Epithelial cell of prostate (primary cell): ENCODE data around the gene EFHD2.
"Not testable (repeated sequence)": the region's sequence is repeated elsewhere in the genome, so short reads cannot be mapped to it uniquely, and the experiment has no call there.

ENCODE experiments used
- DNase-seq: peaks from one replicate; pipeline ENCODE4 v3.0.0-alpha.2; 2011; ENCODE audit warnings: low read depth, low spot score
- H3K27ac ChIP-seq: fragments of 450-650 bp; 2 replicates; pipeline ENCODE4 v1.5.1; 2017; ENCODE audit warnings: mild to moderate bottlenecking

The EFHD2 gene

DNA sequence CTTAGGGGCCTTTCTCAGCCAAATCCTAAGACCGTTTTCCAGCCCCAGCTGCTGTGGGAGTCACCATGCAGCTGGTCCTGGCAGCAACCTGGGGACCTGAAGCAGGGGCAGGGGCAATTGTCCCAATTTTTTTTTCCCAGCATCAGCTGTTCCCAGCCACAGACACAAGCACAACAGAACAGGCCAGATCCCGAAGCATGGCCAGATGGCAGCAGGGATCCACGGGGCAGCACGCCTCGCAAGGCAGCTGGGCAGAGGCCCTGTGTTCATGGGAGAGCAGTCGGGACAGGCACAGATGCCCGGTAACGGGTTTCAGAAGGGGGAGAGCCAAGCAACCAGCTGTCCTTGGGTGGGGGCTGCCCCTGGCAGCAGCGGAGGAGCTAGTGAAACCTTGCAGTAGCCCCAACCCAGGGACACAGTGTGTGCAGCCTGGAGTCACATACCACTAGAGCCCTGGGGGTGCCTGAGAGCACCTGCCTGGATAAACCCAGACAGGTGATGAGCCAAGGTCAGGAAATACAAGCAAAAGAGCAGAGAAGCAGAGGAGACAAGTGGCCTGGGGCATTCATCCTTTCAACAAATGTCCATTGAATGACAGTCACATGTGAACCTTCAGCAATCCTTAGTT lies 60.2 kb downstream of the EFHD2 start:
- H3K27ac ChIP-seq, DNase-seq: not testable (repeated sequence)

DNA sequence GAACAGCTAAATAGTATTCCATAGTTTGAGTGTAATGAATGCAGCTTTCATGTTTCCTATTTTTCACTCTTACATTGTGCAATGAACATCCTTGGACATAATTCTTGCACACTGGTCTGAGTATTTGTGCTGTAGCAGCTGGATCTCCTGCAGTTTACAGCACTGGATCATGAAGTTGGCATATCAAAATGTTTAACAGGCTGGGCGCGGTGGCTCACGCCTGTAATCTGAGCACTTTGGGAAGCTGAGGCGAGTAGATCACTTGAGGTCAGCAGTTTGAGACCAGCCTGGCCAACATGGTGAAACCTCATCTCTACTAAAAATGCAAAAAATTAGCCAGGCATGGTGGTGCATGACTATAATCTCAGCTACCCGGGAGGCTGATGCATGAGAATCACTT lies 61.4 kb downstream of the EFHD2 start:
- not testable (repeated sequence) for DNase-seq, H3K27ac ChIP-seq

DNA sequence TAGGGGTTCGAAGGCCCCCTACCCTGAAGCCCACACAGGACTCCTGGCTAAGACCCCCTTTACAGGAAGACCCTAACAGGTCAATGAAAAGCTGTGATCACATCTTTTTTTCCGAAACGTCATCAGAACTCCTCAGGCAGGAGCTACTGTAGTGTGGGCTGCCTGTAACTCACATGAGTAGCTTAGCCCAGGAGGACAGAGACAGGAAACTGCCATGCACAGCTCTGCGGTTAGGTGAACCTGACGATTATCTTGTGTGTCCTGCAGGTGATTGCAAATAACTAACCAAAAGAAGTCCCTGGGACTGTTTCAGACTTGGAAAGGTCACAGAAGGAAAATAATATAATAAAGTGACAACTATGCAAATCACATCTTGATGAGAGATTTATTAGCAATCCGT lies 62.0 kb downstream of the EFHD2 start:
- not testable (repeated sequence) for DNase-seq, H3K27ac ChIP-seq

DNA sequence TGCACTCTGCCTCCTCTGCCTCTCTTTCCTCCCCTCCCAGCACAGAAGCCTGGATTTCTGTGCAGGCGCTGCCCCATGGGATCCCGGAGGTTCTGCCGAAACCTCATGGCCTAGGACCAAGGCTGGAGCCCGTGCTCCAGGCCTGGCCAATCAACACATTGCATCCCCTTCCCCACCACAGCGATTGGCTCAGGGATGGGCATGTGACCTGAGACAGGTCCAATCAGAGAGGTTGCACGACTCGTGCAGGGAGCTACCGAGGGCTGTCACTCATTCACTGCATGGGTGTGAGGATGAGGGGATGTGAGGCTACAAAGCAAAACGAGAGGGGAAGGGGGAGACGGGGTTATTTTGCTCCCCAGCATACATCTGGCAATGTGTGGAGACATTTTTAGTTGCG lies 62.9 kb downstream of the EFHD2 start:
- DNase-seq = no peak
- H3K27ac ChIP-seq = no peak overlapping the region

DNA sequence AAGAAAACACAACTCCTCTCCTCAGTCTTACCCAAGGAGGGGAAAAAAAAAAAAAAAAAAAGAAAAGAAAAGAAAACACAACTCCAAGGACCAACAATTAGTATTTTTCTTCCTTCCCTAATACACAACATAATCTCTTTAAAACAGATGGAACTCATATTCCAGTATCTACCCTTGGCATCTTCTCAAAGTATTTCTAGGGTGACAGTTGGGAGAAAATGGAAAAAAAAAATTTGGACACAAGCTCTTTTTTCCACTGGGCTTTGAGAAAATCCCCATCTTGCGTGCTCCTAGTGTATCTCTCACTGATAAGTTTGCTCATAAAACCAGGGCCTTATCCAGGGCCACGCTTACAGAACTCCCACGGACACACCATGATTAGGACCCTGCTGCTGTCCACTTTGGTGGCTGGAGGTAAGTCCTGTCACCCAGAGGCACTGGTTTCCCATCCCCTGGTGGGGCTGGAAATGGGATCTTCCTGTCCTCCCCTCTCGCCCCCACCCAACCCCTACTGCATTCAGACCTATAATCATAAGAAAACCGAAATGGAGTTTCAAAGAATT lies 66.1 kb downstream of the EFHD2 start, which contains the start of gene CELA2B:
TSS of gene CELA2B (plus strand) at position 353 of the 563 bp plus-strand sequence. CDS start at position 375, 22 bp downstream.
- no peak within 1 kb of the TSS for H3K27ac ChIP-seq
- no peak for DNase-seq

DNA sequence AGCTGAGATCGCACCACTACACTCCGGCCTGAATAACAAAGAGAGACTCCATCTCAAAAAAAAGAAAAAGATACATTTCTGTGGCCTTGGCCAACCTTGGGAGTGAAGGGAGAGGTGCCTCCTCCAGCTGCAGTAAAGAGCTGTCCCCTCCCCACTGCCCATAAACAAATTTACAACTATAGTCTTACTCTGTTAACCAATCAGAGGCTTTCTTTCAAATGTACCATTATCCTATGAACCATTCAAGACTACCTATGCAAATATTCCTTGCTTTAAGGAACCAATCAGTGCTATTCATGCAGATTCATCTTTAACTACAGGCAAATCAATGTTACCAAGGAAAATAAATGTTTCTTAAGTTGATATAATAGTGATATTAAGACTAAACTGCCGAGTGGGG lies 67.2 kb downstream of the EFHD2 start:
- DNase-seq = no peak
- H3K27ac ChIP-seq = no peak overlapping the region

DNA sequence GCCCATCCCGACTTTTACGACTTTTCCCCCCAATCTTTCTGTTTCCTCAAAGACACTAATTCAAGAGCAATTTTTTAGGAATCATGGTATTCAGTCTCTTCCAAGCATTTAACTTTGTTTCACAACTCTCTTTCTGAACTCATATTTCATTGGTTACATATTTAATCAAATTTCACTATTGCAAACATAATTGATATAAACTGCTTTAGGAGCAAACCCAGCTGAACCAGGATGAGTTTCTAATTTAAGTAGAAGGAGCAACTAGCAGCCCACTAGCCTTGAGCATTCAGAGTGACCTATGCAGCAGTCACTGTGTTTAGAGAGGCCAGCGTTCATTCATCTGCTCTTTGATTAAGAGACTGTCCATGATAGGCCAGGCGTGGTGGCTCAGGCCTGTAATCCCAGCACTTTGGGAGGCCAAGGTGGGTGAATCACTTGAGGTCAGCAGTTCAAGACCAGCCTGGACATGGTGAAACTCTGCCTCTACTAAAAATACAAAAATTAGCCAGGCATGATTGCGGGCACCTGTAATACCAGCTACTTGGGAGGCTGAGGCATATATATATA lies 68.0 kb downstream of the EFHD2 start:
- H3K27ac ChIP-seq = no peak overlapping the region
- DNase-seq = no peak
